Measurements from ENCODE around the gene FRMD5. TPM values are rescaled to one million over a fixed set of nuclear protein-coding genes. Genes with fewer than 3 reads are reported as not detected.
A peak's percentile ranks its signal among the peaks of the same experiment; 100 is the strongest.
"Not testable (repeated sequence)": the region's sequence is repeated elsewhere in the genome, so short reads cannot be mapped to it uniquely, and the experiment has no call there.

The FRMD5 gene
- total RNA-seq, 1 donor from 2014 or later: 9.9 TPM

GRCh38 chr15:43872416-43873020, 322.6 kb downstream of the FRMD5 start:
- TF ChIP-seq CTCF (IDR thresholded peaks at IDR 0.05; ENCODE audit: insufficient read depth, low read length, poor library complexity, severe bottlenecking): peak; percentile 45
- DNase-seq (ENCODE audit: low read depth): peak; percentile 18
- no peaks in the 10 kb centered on the region for H3K36me3 ChIP-seq (ENCODE audit: control insufficient read depth, insufficient read depth, low read length)
- H3K27me3 ChIP-seq (ENCODE audit: control insufficient read depth, insufficient read depth, low read length): no peaks in the 10 kb centered on the region
- no peak overlapping the region for H3K4me3 ChIP-seq (ENCODE audit: low read depth, low read length)

GRCh38 chr15:43871835-43872234, 323.2 kb downstream of the FRMD5 start:
- TF ChIP-seq CTCF (IDR thresholded peaks at IDR 0.05; ENCODE audit: insufficient read depth, low read length, poor library complexity, severe bottlenecking): no peak
- Histone ChIP-seq H3K27me3 (ENCODE audit: control insufficient read depth, insufficient read depth, low read length) (no peaks in the 10 kb centered on the region), H3K4me3 (ENCODE audit: low read depth, low read length) (no peak overlapping the region), H3K36me3 (ENCODE audit: control insufficient read depth, insufficient read depth, low read length) (no peaks in the 10 kb centered on the region)
- DNase-seq (ENCODE audit: low read depth): no peak

- H3K36me3 ChIP-seq (ENCODE audit: control insufficient read depth, insufficient read depth, low read length): no peaks in the 10 kb centered on the region
Measured at GRCh38 chr15:43868406-43868805, 326.7 kb downstream of the FRMD5 start.

GRCh38 chr15:43867096-43867495, 328.0 kb downstream of the FRMD5 start:
- no peak for DNase-seq (ENCODE audit: low read depth)
- H3K36me3 ChIP-seq (ENCODE audit: control insufficient read depth, insufficient read depth, low read length): no peaks in the 10 kb centered on the region
- H3K4me3 ChIP-seq (ENCODE audit: low read depth, low read length): no peak overlapping the region
- H3K27me3 ChIP-seq (ENCODE audit: control insufficient read depth, insufficient read depth, low read length): no peaks in the 10 kb centered on the region
- TF ChIP-seq CTCF (IDR thresholded peaks at IDR 0.05; ENCODE audit: insufficient read depth, low read length, poor library complexity, severe bottlenecking): no peak

More at GRCh38 chr15:43868406-43868805, 326.7 kb downstream of the FRMD5 start:
- Histone ChIP-seq H3K4me3 (ENCODE audit: low read depth, low read length) (no peak overlapping the region), H3K27me3 (ENCODE audit: control insufficient read depth, insufficient read depth, low read length) (no peaks in the 10 kb centered on the region)
- no peak for DNase-seq (ENCODE audit: low read depth)
- no peak for TF ChIP-seq CTCF (IDR thresholded peaks at IDR 0.05; ENCODE audit: insufficient read depth, low read length, poor library complexity, severe bottlenecking)

- H3K36me3 ChIP-seq (ENCODE audit: control insufficient read depth, insufficient read depth, low read length); DNase-seq (ENCODE audit: low read depth); H3K27me3 ChIP-seq (ENCODE audit: control insufficient read depth, insufficient read depth, low read length); H3K4me3 ChIP-seq (ENCODE audit: low read depth, low read length): not testable (repeated sequence)
Measured at GRCh38 chr15:43866636-43867035, 328.4 kb downstream of the FRMD5 start.

- no peak overlapping the region for H3K4me3 ChIP-seq (ENCODE audit: low read depth, low read length)
Measured at GRCh38 chr15:43859546-43859945, 335.5 kb downstream of the FRMD5 start.

More at GRCh38 chr15:43859546-43859945, 335.5 kb downstream of the FRMD5 start:
- no peak for DNase-seq (ENCODE audit: low read depth)
- TF ChIP-seq CTCF (IDR thresholded peaks at IDR 0.05; ENCODE audit: insufficient read depth, low read length, poor library complexity, severe bottlenecking): no peak
- Histone ChIP-seq H3K36me3 (ENCODE audit: control insufficient read depth, insufficient read depth, low read length) (no peaks in the 10 kb centered on the region), H3K27me3 (ENCODE audit: control insufficient read depth, insufficient read depth, low read length) (no peaks in the 10 kb centered on the region)
